Hepatocyte (in vitro differentiated cells): ENCODE data around the gene ADA. TPM values are rescaled to one million over a fixed set of nuclear protein-coding genes. Genes with fewer than 3 reads are reported as not detected.
A peak's percentile ranks its signal among the peaks of the same experiment; 100 is the strongest.

Source experiments
- DNase-seq: peaks from one replicate; pipeline ENCODE4 v3.0.0-alpha.2; 2016; ENCODE audit warnings: low spot score
- H2AFZ ChIP-seq: fragments of 200-600 bp; sonication (generic); 2 replicates; pipeline ENCODE4 v1.6.0; 2016; ENCODE audit warnings: antibody characterized with exemption, mild to moderate bottlenecking
- H3K27ac ChIP-seq: fragments of 200-600 bp; sonication (generic); 2 replicates; pipeline ENCODE4 v1.5.1; 2016; ENCODE audit warnings: mild to moderate bottlenecking
- H3K27me3 ChIP-seq: fragments of 200-600 bp; sonication (generic); 2 replicates; pipeline ENCODE4 v1.6.1; 2016
- H3K36me3 ChIP-seq: fragments of 200-600 bp; sonication (generic); replicated peaks from 2 replicates; pipeline ENCODE4 v1.5.1; 2016; ENCODE audit warnings: low read depth; ENCODE audit not compliant: insufficient read depth
- H3K4me1 ChIP-seq: fragments of 200-600 bp; sonication (generic); 2 replicates; pipeline ENCODE4 v1.5.1; 2016; ENCODE audit warnings: mild to moderate bottlenecking, moderate library complexity; ENCODE audit not compliant: insufficient read depth
- H3K4me2 ChIP-seq: fragments of 200-600 bp; sonication (generic); 2 replicates; pipeline ENCODE4 v1.6.0; 2016
- H3K4me3 ChIP-seq: fragments of 200-600 bp; sonication (generic); 2 replicates; pipeline ENCODE4 v1.5.1; 2016; ENCODE audit warnings: mild to moderate bottlenecking
- H3K79me2 ChIP-seq: fragments of 200-600 bp; sonication (generic); 2 replicates; pipeline ENCODE4 v1.6.0; 2017; ENCODE audit warnings: mild to moderate bottlenecking
- H3K9me2 ChIP-seq: fragments of 200-600 bp; sonication (generic); replicated peaks from 2 replicates; pipeline ENCODE4 v1.6.0; 2017; ENCODE audit warnings: mild to moderate bottlenecking; ENCODE audit not compliant: insufficient read depth
- H3K9me3 ChIP-seq: fragments of 200-600 bp; sonication (generic); 2 replicates; pipeline ENCODE4 v1.5.1; 2016; ENCODE audit warnings: low read depth, mild to moderate bottlenecking
- H4K20me1 ChIP-seq: fragments of 200-600 bp; sonication (generic); 2 replicates; pipeline ENCODE4 v1.6.0; 2016; ENCODE audit warnings: mild to moderate bottlenecking; ENCODE audit not compliant: insufficient read depth, poor library complexity, severe bottlenecking
- EZH2 ChIP-seq: fragments of 200-600 bp; sonication (generic); IDR thresholded peaks from 2 replicates; pipeline ENCODE4 v1.6.1; 2016; ENCODE audit warnings: antibody characterized with exemption, mild to moderate bottlenecking, borderline replicate concordance
- EZH2phosphoT487 ChIP-seq: fragments of 200-600 bp; sonication (generic); IDR thresholded peaks from one replicate; pipeline ENCODE4 v1.6.1; 2018; ENCODE audit warnings: antibody characterized with exemption, mild to moderate bottlenecking, low read depth, moderate library complexity; ENCODE audit not compliant: unreplicated experiment, severe bottlenecking
- WGBS: methylation state at CpG from one replicate; pipeline ENCODE4 v1.1.6; 2016; ENCODE audit warnings: low lambda C conversion rate; ENCODE audit errors: missing lambda C conversion rate; 5-methylcytosine and 5-hydroxymethylcytosine counted together
- polyA plus RNA-seq: library from polyadenylated mRNA; unstranded; fragments of >200 nt; fragmentation: Nextera tagmentation; extraction: Ambion mirVana; gene quantifications from 2 replicates; pipeline ENCODE4 v1.2.1, GENCODE V29; 2016
- total RNA-seq: library from RNA; depleted of rRNA; stranded (reverse); fragments of >200 nt; gene quantifications from 2 replicates; pipeline ENCODE4 v1.2.3, GENCODE V29; 2014
- TF ChIP-seq, protein P1 (sequence below): fragments of 200-600 bp; sonication (generic); IDR thresholded peaks from 2 replicates; pipeline ENCODE4 v1.5.1; 2016; ENCODE audit warnings: antibody characterized with exemption, mild to moderate bottlenecking; ENCODE audit not compliant: poor library complexity

Gene ADA
- total and polyA plus RNA-seq, 2 experiments from 2014 or later = 10.4 to 13.5 TPM

DNA sequence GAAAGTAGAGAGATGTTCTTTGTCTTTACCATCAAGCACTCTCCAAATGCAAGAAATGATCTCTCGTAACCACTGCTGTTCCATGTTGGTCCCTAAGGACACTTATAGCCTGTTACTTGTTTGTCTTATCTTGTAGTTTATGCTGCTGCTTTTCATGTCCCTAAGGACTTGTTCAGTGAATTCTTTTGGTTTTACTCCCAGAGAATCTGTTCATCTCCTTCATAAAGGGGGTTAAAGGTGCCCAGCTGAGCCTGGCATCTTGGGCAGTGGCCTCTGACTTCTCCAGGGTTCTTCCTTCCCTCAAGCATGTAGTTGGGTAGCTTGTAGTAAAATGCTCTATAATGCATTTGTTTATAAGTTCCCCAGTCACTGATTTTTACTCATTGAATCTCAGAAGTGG lies 70.0 kb downstream of the ADA start:
- H4K20me1 ChIP-seq = no peaks in the 10 kb centered on the region
- peaks cover 38% of the 10 kb centered on the region for H3K79me2 ChIP-seq
- no peaks in the 10 kb centered on the region for H3K36me3 ChIP-seq
- H3K9me3 ChIP-seq = no peaks in the 10 kb centered on the region
- 86% methylated on average over 1 of the region's 1 CpG for WGBS
- peaks cover 17% of the 10 kb centered on the region for H3K4me1 ChIP-seq
- peak overlapping the region; percentile 68 for H3K4me2 ChIP-seq
- H3K9me2 ChIP-seq = no peaks in the 10 kb centered on the region
- TF ChIP-seq EZH2phosphoT487 (no peak), EZH2 (no peak)
- TF ChIP-seq, protein P1, sequence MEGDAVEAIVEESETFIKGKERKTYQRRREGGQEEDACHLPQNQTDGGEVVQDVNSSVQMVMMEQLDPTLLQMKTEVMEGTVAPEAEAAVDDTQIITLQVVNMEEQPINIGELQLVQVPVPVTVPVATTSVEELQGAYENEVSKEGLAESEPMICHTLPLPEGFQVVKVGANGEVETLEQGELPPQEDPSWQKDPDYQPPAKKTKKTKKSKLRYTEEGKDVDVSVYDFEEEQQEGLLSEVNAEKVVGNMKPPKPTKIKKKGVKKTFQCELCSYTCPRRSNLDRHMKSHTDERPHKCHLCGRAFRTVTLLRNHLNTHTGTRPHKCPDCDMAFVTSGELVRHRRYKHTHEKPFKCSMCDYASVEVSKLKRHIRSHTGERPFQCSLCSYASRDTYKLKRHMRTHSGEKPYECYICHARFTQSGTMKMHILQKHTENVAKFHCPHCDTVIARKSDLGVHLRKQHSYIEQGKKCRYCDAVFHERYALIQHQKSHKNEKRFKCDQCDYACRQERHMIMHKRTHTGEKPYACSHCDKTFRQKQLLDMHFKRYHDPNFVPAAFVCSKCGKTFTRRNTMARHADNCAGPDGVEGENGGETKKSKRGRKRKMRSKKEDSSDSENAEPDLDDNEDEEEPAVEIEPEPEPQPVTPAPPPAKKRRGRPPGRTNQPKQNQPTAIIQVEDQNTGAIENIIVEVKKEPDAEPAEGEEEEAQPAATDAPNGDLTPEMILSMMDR = no peak
- peak overlapping the region; percentile 87 for H3K27ac ChIP-seq
- no peak overlapping the region for H3K4me3 ChIP-seq
- H2AFZ ChIP-seq = no peak overlapping the region
- no peak for DNase-seq
- no peaks in the 10 kb centered on the region for H3K27me3 ChIP-seq

DNA sequence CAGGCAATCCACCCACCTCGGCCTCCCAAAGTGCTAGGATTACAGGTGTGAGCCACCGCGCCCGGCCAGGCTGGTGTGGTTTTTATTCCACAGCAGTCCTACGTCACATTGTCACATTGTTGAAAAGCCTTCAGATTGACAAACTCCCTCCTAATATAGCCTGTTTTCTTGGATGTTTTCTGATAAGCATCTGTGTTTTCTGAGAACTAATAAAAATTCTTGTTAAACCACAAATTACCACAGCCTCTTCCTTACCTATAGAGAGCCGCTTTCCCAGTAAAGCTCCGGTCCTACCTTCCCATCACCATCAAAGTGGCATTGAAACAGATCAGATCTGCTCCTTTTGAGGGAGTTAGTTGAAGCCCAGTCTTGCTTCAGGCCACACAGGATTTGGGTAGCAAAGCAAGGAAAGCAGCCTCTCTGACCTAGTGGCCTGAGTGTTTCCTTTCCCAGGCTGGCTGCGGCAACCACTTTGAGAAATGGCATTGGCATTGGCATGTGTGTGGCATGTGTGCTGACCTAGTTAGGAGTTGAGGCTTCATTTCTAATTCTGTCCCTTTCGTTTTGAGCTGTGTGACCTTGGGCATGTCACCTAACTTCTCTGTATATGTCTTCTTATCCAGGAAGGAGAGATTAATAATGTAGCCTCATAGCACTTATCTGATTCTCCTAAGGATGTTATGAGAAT lies 70.8 kb downstream of the ADA start:
- H3K4me3 ChIP-seq = no peak overlapping the region
- DNase-seq = no peak
- H3K36me3 ChIP-seq = no peaks in the 10 kb centered on the region
- H3K9me3 ChIP-seq = no peaks in the 10 kb centered on the region
- WGBS = 68% methylated on average over 9 of the region's 9 CpGs
- H3K27me3 ChIP-seq = no peaks in the 10 kb centered on the region
- peaks cover 33% of the 10 kb centered on the region for H3K79me2 ChIP-seq
- H3K9me2 ChIP-seq = no peaks in the 10 kb centered on the region
- H4K20me1 ChIP-seq = no peaks in the 10 kb centered on the region
- TF ChIP-seq, protein P1 = no peak
- TF ChIP-seq EZH2 (no peak), EZH2phosphoT487 (no peak)
- H3K27ac ChIP-seq = peak overlapping the region; percentile 87
- H3K4me1 ChIP-seq = peaks cover 17% of the 10 kb centered on the region
- H3K4me2 ChIP-seq = no peak overlapping the region
- no peak overlapping the region for H2AFZ ChIP-seq

DNA sequence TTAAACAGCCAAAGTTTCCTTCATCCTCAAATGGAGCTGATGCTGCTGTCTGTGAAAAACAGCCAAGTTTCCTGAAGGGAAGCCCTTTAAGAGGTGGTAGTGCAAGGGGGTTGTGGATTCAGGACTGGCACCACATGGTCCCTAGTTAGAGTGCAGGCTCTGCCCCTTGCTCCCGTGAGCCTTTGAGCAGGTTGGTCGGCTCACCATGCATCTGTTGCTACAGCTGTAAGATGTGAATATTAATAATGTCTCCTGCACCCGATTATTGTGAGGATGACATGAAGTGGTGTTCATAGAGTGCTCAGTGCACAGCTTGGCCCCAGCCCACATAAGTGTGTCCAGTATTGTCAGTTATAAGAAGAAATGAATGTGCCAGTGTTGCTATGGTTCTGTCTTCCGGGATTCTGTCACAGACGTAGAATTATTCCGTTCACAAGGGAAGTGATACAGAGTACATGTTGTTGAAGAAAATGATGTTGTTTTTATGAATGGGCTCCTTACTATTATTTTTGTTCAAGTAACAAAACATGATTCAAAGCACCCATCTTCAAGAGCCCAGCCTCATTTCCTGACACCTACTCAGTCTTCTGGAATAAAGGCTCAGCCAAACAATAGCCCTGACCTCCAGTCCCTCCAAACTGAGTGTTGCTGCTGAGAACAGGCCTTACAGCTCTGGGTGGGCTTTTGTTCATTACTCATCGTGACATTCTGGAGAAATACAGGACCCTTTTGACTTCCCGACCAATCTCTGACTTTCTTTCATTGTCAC lies 72.0 kb downstream of the ADA start:
- no peaks in the 10 kb centered on the region for H4K20me1 ChIP-seq
- no peaks in the 10 kb centered on the region for H3K27me3 ChIP-seq
- H2AFZ ChIP-seq = no peak overlapping the region
- H3K36me3 ChIP-seq = no peaks in the 10 kb centered on the region
- WGBS = 93% methylated on average over 8 of the region's 8 CpGs
- H3K4me3 ChIP-seq = no peak overlapping the region
- DNase-seq = no peak
- no peak overlapping the region for H3K4me2 ChIP-seq
- no peaks in the 10 kb centered on the region for H3K9me3 ChIP-seq
- TF ChIP-seq, protein P1 = no peak
- TF ChIP-seq EZH2phosphoT487 = no peak
- TF ChIP-seq EZH2 = no peak
- H3K4me1 ChIP-seq = peaks cover 11% of the 10 kb centered on the region
- H3K79me2 ChIP-seq = peaks cover 24% of the 10 kb centered on the region
- H3K9me2 ChIP-seq = no peaks in the 10 kb centered on the region
- H3K27ac ChIP-seq = no peak overlapping the region
